Adipose tissue (tissue), 3 donors: ENCODE data around the gene ULBP1. TPM values are rescaled to one million over a fixed set of nuclear protein-coding genes. Genes with fewer than 3 reads are reported as not detected.
"Not testable (repeated sequence)": the region's sequence is repeated elsewhere in the genome, so short reads cannot be mapped to it uniquely, and the experiment has no call there.

Experiments used
- H3K27ac ChIP-seq: one replicate; pipeline ENCODE4 v1.5.1; 2013; ENCODE audit warnings: low read depth, low read length
- WGBS, 3 donors: extraction: QIAGEN DNeasy Blood & Tissue Kit; methylation state at CpG; one replicate each; pipeline ENCODE4 v1.1.7; 2013; 5-methylcytosine and 5-hydroxymethylcytosine counted together
- polyA plus RNA-seq, 3 donors: library from polyadenylated mRNA; stranded (reverse); fragments of 200-250 nt; gene quantifications; one replicate each; pipeline ENCODE4 v1.2.3, GENCODE V29; 2013
- donor health status: healthy with polysubstance abuse.
- donor health status: Bipolar disorder and iron deficiency.
- donor health status: healthy.

The ULBP1 gene
- polyA plus RNA-seq, 3 donors: 0.03 to 0.22 (median 0.16) TPM

- 1 to 2% (median 2%) methylated on average over 49 of the region's 49 CpGs for WGBS, 3 donors
Observed at GRCh38 chr6:149990661-149991471, 27.1 kb downstream of the ULBP1 start.

DNA sequence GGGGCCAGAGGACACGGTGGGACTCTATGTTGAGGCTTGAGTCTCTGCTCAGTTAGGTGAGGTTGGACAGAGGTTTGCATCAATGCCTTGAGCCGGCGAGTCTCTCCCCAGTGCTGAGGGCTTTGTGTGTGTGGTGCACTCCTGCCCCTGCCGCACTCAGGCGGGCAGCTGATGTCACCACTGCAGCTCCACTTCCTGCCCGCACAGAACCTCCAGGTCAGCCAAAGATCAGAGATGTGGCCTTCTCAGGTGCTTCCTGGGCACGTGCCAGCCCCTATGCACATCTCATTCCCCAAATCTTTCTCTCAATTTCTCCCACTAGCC lies 27.7 kb downstream of the ULBP1 start:
- not testable (repeated sequence) for H3K27ac ChIP-seq
- WGBS, 3 donors: 0 to 4% (median 2%) methylated on average over 6 to 7 of the region's 7 CpGs

More at GRCh38 chr6:149990661-149991471, 27.1 kb downstream of the ULBP1 start:
- no peak overlapping the region for H3K27ac ChIP-seq

DNA sequence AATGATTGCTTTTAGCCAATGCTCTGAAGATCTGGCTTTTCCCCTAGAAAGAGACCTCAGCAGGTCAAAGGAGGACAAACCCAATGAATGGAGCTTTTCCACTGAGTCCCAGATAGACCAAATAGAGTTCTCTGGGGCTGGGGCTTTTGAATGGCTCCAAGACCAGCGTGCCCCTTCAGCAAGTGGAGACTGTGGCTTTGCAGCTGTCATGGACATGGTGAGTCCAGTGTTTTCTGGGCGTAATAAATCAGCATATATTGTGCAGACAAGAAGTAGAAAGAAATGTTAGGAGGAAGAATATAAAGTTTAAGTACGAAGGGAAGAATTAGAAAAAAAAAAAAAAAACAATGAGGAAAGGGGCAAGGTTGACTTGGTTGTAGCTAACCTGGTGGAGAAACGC lies 28.1 kb downstream of the ULBP1 start:
- H3K27ac ChIP-seq: no peak overlapping the region
- WGBS, 3 donors: 38 to 52% (median 47%) methylated on average over 4 of the region's 4 CpGs

GRCh38 chr6:149995235-149995750 lies 31.6 kb downstream of the ULBP1 start:
- 63 to 79% (median 77%) methylated on average over 6 of the region's 6 CpGs for WGBS, 3 donors
- no peak overlapping the region for H3K27ac ChIP-seq

DNA sequence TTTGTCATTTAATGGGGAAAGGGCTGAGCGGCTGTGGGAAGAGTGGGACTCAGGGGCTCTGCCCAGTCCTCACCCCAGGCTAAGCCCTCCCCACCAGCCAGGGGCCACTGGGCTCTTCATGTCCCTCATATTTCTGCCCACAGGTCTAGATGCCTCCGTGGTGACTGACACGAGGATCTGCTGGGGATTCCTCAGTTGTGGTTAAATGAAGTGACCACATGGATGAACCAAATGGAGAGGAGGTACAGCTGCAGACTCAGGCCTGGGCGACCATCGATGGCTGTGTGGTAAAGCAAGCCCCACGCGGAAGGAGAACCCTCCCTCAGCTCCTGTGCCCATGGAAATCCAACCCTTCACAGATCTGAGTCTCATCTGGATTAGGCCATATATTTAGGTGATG lies 32.2 kb downstream of the ULBP1 start:
- H3K27ac ChIP-seq: no peak overlapping the region
- WGBS, 3 donors: 85 to 87% (median 86%) methylated on average over 7 of the region's 7 CpGs

- 71 to 98% (median 94%) methylated on average over 2 of the region's 2 CpGs for WGBS, 3 donors
- no peak overlapping the region for H3K27ac ChIP-seq
Observed at GRCh38 chr6:149999636-150000035, 35.9 kb downstream of the ULBP1 start.

GRCh38 chr6:150001295-150002008 lies 37.7 kb downstream of the ULBP1 start:
- WGBS, 3 donors: 62 to 77% (median 75%) methylated on average over 3 of the region's 3 CpGs
- H3K27ac ChIP-seq: no peak overlapping the region

DNA sequence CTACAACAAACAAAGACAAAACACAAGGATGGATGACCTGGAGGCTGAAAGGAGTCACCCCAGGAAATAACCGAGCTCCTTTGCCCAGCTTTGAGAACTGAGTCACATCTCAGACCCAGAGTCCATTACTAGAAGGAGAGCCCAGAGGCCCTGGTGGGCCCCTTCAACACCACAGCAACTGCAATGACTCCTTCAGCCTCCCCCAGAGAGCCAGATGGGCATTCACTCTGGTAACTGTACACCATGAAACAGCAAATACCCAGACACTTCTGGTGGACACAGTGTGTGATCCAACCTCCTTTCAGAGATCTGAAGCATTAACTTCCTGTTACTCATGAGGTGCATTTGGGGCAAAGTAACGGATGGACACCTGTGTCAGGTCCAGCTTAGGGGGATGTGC lies 39.0 kb downstream of the ULBP1 start:
- WGBS, 3 donors: 94 to 100% (median 98%) methylated on average over 2 of the region's 2 CpGs
- no peak overlapping the region for H3K27ac ChIP-seq

DNA sequence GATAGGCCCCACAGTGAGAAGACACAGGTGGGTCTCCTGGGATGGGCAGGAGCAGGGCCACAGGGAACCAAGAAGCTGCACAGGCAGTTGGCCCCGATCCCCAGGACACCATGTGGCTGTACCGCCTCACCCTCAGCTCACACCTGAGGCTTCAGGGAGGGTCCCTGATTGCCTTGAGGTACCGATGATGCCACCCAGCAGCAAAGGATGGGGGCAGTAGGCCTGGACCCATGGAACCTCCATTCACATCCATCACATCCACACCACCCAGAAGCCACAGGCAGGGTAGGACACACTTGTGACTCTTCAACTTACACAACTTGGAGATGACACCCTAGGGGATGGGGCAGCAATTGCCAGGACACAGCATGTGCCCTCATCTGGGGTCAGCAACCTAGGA lies 39.9 kb downstream of the ULBP1 start:
- WGBS, 3 donors: 68 to 99% (median 74%) methylated on average over 3 of the region's 3 CpGs
- H3K27ac ChIP-seq: not testable (repeated sequence)

- H3K27ac ChIP-seq: no peak overlapping the region
- WGBS, 3 donors: 39 to 49% (median 40%) methylated on average over 12 to 14 of the region's 14 CpGs
Observed at GRCh38 chr6:150004101-150004782, 40.5 kb downstream of the ULBP1 start.

- WGBS, 3 donors: 0 to 1% (median 1%) methylated on average over 72 to 79 of the region's 79 CpGs
- no peak overlapping the region for H3K27ac ChIP-seq
Observed at GRCh38 chr6:150004783-150005717, 41.3 kb downstream of the ULBP1 start.

- WGBS, 3 donors: 80 to 83% (median 80%) methylated on average over 14 of the region's 14 CpGs
- H3K27ac ChIP-seq: no peak overlapping the region
Observed at GRCh38 chr6:150005761-150006651, 42.3 kb downstream of the ULBP1 start.

- no peak overlapping the region for H3K27ac ChIP-seq
- 67 to 72% (median 69%) methylated on average over 7 of the region's 7 CpGs for WGBS, 3 donors
Observed at GRCh38 chr6:150006961-150007464, 43.3 kb downstream of the ULBP1 start.

- H3K27ac ChIP-seq: no peak overlapping the region
- 46 to 51% (median 50%) methylated on average over 9 of the region's 9 CpGs for WGBS, 3 donors
Observed at GRCh38 chr6:150008588-150008987, 44.8 kb downstream of the ULBP1 start.

GRCh38 chr6:150012846-150013784 lies 49.4 kb downstream of the ULBP1 start:
- H3K27ac ChIP-seq: not testable (repeated sequence)
- WGBS, 3 donors: 33 to 35% (median 34%) methylated on average over 8 of the region's 8 CpGs
